Transverse colon (tissue), 4 donors: ENCODE data around the gene MAP2K5. TPM values are rescaled to one million over a fixed set of nuclear protein-coding genes. Genes with fewer than 3 reads are reported as not detected.

ENCODE experiments used
- DNase-seq: peaks from one replicate; pipeline ENCODE4 v3.0.0-alpha.2; 2019
- H3K27ac ChIP-seq, 4 donors: fragments of 200-600 bp; sonication (generic); 2 replicates each; pipeline ENCODE4 v1.5.1; 2016 to 2018; ENCODE audit warnings: inconsistent platforms in 4 of 4
- H3K27me3 ChIP-seq: fragments of 200-600 bp; sonication (generic); 2 replicates; pipeline ENCODE4 v1.5.1; 2017; ENCODE audit warnings: inconsistent platforms
- H3K36me3 ChIP-seq, 4 donors: fragments of 200-600 bp; sonication (generic); 2 replicates each; pipeline ENCODE4 v1.5.1; 2017 to 2019; ENCODE audit warnings: inconsistent platforms in 4 of 4
- H3K4me1 ChIP-seq, 4 donors: fragments of 200-600 bp; sonication (generic); 2 replicates each; pipeline ENCODE4 v1.5.1; 2017 to 2020; ENCODE audit warnings: inconsistent platforms in 4 of 4
- H3K4me3 ChIP-seq, 4 donors: fragments of 200-600 bp; sonication (generic); 1 replicate in 1 of 4; 2 replicates in 3 of 4; pipeline versions ENCODE4 v1.5.1 to v1.6.1; 2017 to 2019; ENCODE audit warnings: inconsistent platforms in 4 of 4
- H3K9me3 ChIP-seq, 2 donors: fragments of 200-600 bp; sonication (generic); 2 replicates each; pipeline ENCODE4 v1.5.1; 2017 to 2019; ENCODE audit warnings: inconsistent platforms in 2 of 2
- CTCF ChIP-seq, 5 experiments: fragments of 200-600 bp in 3 of 5; fragments of 450-650 bp in 2 of 5; sonication (generic) in 3 of 5; IDR thresholded peaks; 1 replicate in 2 of 5; 2 replicates in 3 of 5; pipeline ENCODE4 v1.5.1; 2016 to 2017; ENCODE audit warnings: antibody characterized with exemption in 5 of 5, inconsistent platforms in 3 of 5, mild to moderate bottlenecking in 2 of 5, moderate library complexity in 1 of 5
- EP300 ChIP-seq: sonication (generic); formaldehyde crosslinking; IDR thresholded peaks from one replicate; pipeline ENCODE4 v1.6.1; 2017; ENCODE audit warnings: antibody characterized with exemption, low read depth
- POLR2A ChIP-seq: fragments of 450-650 bp; IDR thresholded peaks from one replicate; pipeline ENCODE4 v1.6.1; 2016; ENCODE audit warnings: antibody characterized with exemption, mild to moderate bottlenecking, moderate library complexity
- POLR2AphosphoS5 ChIP-seq, 3 donors: sonication (generic); formaldehyde crosslinking; IDR thresholded peaks; one replicate each; pipeline ENCODE4 v1.6.1; 2016; ENCODE audit warnings: antibody characterized with exemption in 3 of 3
- WGBS, 2 donors: methylation state at CpG; one replicate each; pipeline ENCODE4 v1.1.5; 2018; ENCODE audit warnings: low coverage in 1 of 2; 5-methylcytosine and 5-hydroxymethylcytosine counted together
- in situ Hi-C, 4 donors: fragments of 200-750 bp; cut with MboI; loops; one replicate each; pipeline versions ENCODE4 v1.15.0 to v1.15.1; 2017; ENCODE audit warnings: low sequenced_read_pairs in 3 of 4, low pct_ligation_motif_present in 1 of 4, low pct_unique_long_range_greater_than_20kb in 1 of 4
- intact Hi-C: fragments of 100-400 bp; cut with DNase I; formaldehyde crosslinking; loops from one replicate; pipeline ENCODE4 v1.15.1; 2023; ENCODE audit warnings: low total_unique reads
- total RNA-seq, 4 donors: library from RNA; depleted of rRNA; stranded (reverse); fragments of >200 nt; gene quantifications; one replicate each; pipeline ENCODE4 v1.1.0, GENCODE V29; 2016

MAP2K5 gene
- total RNA-seq, 4 donors from 2014 or later: 19.8 to 320 (median 21.1) TPM

- intact Hi-C loops: no loop called here
- no peaks in the 10 kb centered on the region for H3K9me3 ChIP-seq
- H3K4me3 ChIP-seq: no peak overlapping the region
- no peaks in the 10 kb centered on the region for H3K4me1 ChIP-seq
- H3K36me3 ChIP-seq: peaks cover 0 to 13% (median 0%) of the 10 kb centered on the region in 4 donors
- WGBS, 2 donors: 73 to 75% methylated on average over 2 of the region's 2 CpGs
- TF ChIP-seq POLR2AphosphoS5 (IDR thresholded peaks at IDR 0.05): no peak
- TF ChIP-seq POLR2A: no peak
- no peak for TF ChIP-seq EP300
- TF ChIP-seq CTCF (IDR thresholded peaks at IDR 0.05): no peak
- no peaks in the 10 kb centered on the region for H3K27me3 ChIP-seq
- in situ Hi-C loops: no loop called here
- H3K27ac ChIP-seq: no peak overlapping the region
- DNase-seq: no peak
These were observed 104.3 kb downstream of the MAP2K5 start for GRCh38 chr15:67646847-67647246.

- Histone ChIP-seq H3K9me3 (peaks cover 0 to 8% of the 10 kb centered on the region in 2 donors), H3K36me3 (peaks cover 0 to 26% (median 2%) of the 10 kb centered on the region in 4 donors), H3K27me3 (no peaks in the 10 kb centered on the region), H3K4me1 (no peaks in the 10 kb centered on the region), H3K4me3 (no peak overlapping the region), H3K27ac (no peak overlapping the region)
- no peak for TF ChIP-seq EP300
- TF ChIP-seq CTCF (IDR thresholded peaks at IDR 0.05): no peak
- no peak for TF ChIP-seq POLR2A
- no peak for TF ChIP-seq POLR2AphosphoS5 (IDR thresholded peaks at IDR 0.05)
- DNase-seq: no peak
- intact Hi-C loops (no loop called here), in situ Hi-C loops (no loop called here)
- WGBS, 2 donors: 98% methylated on average over 2 of the region's 2 CpGs; no CpG with 5 or more reads in 1 of the 2 donors
These were observed 110.1 kb downstream of the MAP2K5 start for GRCh38 chr15:67652586-67652985.

- no peak for TF ChIP-seq EP300
- H3K4me3 ChIP-seq: no peak overlapping the region
- no peaks in the 10 kb centered on the region for H3K27me3 ChIP-seq
- no peaks in the 10 kb centered on the region for H3K4me1 ChIP-seq
- intact Hi-C loops (no loop called here), in situ Hi-C loops (no loop called here)
- H3K9me3 ChIP-seq: peaks cover 0 to 2% of the 10 kb centered on the region in 2 donors
- no peak for DNase-seq
- peaks cover 0 to 15% (median 3%) of the 10 kb centered on the region in 4 donors for H3K36me3 ChIP-seq
- H3K27ac ChIP-seq: no peak overlapping the region
These were observed 117.9 kb downstream of the MAP2K5 start for GRCh38 chr15:67660446-67660845.

GRCh38 chr15:67660874-67661606 is 118.5 kb downstream of the MAP2K5 start:
- 92% methylated on average over 2 of the region's 2 CpGs for WGBS, 2 donors
- in situ Hi-C loops (no loop called here), intact Hi-C loops (no loop called here)
- Histone ChIP-seq H3K4me3 (no peak overlapping the region), H3K36me3 (peaks cover 0 to 9% (median 3%) of the 10 kb centered on the region in 4 donors), H3K4me1 (no peaks in the 10 kb centered on the region), H3K27me3 (no peaks in the 10 kb centered on the region), H3K27ac (no peak overlapping the region), H3K9me3 (no peaks in the 10 kb centered on the region)
- TF ChIP-seq CTCF (IDR thresholded peaks at IDR 0.05): no peak
- TF ChIP-seq POLR2AphosphoS5 (IDR thresholded peaks at IDR 0.05): no peak
- TF ChIP-seq EP300: no peak
- TF ChIP-seq POLR2A: no peak
- DNase-seq: no peak
